ENCODE measurements around the gene SPECC1L. TPM values are rescaled to one million over a fixed set of nuclear protein-coding genes. Genes with fewer than 3 reads are reported as not detected.

Gene SPECC1L
- total RNA-seq, 2 donors from 2014 or later = 33.6 to 39.1 TPM

GRCh38 chr22:24418786-24419474 is 148.3 kb downstream of the SPECC1L start:
- Histone ChIP-seq H3K4me3 (no peak overlapping the region), H3K9me3 (no peaks in the 10 kb centered on the region), H3K27me3 (no peaks in the 10 kb centered on the region), H3K4me1 (peaks cover 0 to 42% of the 10 kb centered on the region in 2 donors), H3K36me3 (peaks cover 30% of the 10 kb centered on the region), H3K27ac (peak overlapping the region in 1 of 2 donors; percentile 52)
- DNase-seq (ENCODE audit: low spot score) = no peak
- TF ChIP-seq CTCF (IDR thresholded peaks at IDR 0.05) = no peak

- DNase-seq (ENCODE audit: low spot score) = no peak
- H3K36me3 ChIP-seq = peaks cover 25% of the 10 kb centered on the region
- H3K9me3 ChIP-seq = no peaks in the 10 kb centered on the region
- no peak for TF ChIP-seq CTCF (IDR thresholded peaks at IDR 0.05)
- no peaks in the 10 kb centered on the region for H3K27me3 ChIP-seq
- H3K4me3 ChIP-seq = no peak overlapping the region
- H3K27ac ChIP-seq = peak overlapping the region in 1 of 2 donors; percentile 52
- peaks cover 0 to 47% of the 10 kb centered on the region in 2 donors for H3K4me1 ChIP-seq
These were observed 148.8 kb downstream of the SPECC1L start for GRCh38 chr22:24419475-24419850.

GRCh38 chr22:24420072-24420976 is 149.7 kb downstream of the SPECC1L start:
- Histone ChIP-seq H3K27me3 (no peaks in the 10 kb centered on the region), H3K36me3 (peaks cover 16% of the 10 kb centered on the region), H3K27ac (peak overlapping the region; percentile 41 to 52), H3K4me1 (peaks cover 0 to 56% of the 10 kb centered on the region in 2 donors), H3K9me3 (no peaks in the 10 kb centered on the region), H3K4me3 (no peak overlapping the region)
- DNase-seq (ENCODE audit: low spot score) = no peak
- no peak for TF ChIP-seq CTCF (IDR thresholded peaks at IDR 0.05)

GRCh38 chr22:24420977-24421343 is 150.3 kb downstream of the SPECC1L start:
- no peak for TF ChIP-seq CTCF (IDR thresholded peaks at IDR 0.05)
- peaks cover 0 to 56% of the 10 kb centered on the region in 2 donors for H3K4me1 ChIP-seq
- no peak overlapping the region for H3K4me3 ChIP-seq
- peaks cover 10% of the 10 kb centered on the region for H3K36me3 ChIP-seq
- H3K27me3 ChIP-seq = no peaks in the 10 kb centered on the region
- no peak for DNase-seq (ENCODE audit: low spot score)
- no peaks in the 10 kb centered on the region for H3K9me3 ChIP-seq
- H3K27ac ChIP-seq = peak overlapping the region in 1 of 2 donors; percentile 52

- peak in 1 of 2 donors; percentile 29 for TF ChIP-seq CTCF (IDR thresholded peaks at IDR 0.05)
- Histone ChIP-seq H3K4me1 (peaks cover 0 to 56% of the 10 kb centered on the region in 2 donors), H3K9me3 (no peaks in the 10 kb centered on the region), H3K27ac (no peak overlapping the region), H3K36me3 (peaks cover 5% of the 10 kb centered on the region), H3K4me3 (no peak overlapping the region), H3K27me3 (no peaks in the 10 kb centered on the region)
- DNase-seq (ENCODE audit: low spot score) = no peak
These were observed 150.8 kb downstream of the SPECC1L start for GRCh38 chr22:24421428-24421931.

All from right atrium auricular region (tissue), 2 donors.